Type B pancreatic cell (in vitro differentiated cells): Measurements from ENCODE around the gene UFSP1. TPM values are rescaled to one million over a fixed set of nuclear protein-coding genes. Genes with fewer than 3 reads are reported as not detected.
A peak's percentile ranks its signal among the peaks of the same experiment; 100 is the strongest.

Experiments
- DNase-seq: peaks from one replicate; pipeline ENCODE4 v3.0.0; 2021; ENCODE audit warnings: mixed read lengths; ENCODE audit not compliant: unreplicated experiment; ENCODE audit errors: extremely low spot score
- H3K27ac Mint-ChIP-seq: 2 replicates; pipeline ENCODE4 v1.8.0; 2021; ENCODE audit warnings: mild to moderate bottlenecking, mixed read lengths
- H3K27me3 Mint-ChIP-seq: 2 replicates; pipeline ENCODE4 v1.8.0; 2021; ENCODE audit warnings: mixed read lengths
- H3K36me3 Mint-ChIP-seq: 2 replicates; pipeline ENCODE4 v1.8.0; 2021; ENCODE audit warnings: mixed read lengths
- H3K4me1 Mint-ChIP-seq: one replicate; pipeline ENCODE4 v1.8.0; 2021; ENCODE audit warnings: mixed read lengths; ENCODE audit not compliant: unreplicated experiment
- H3K4me3 Mint-ChIP-seq: 2 replicates; pipeline ENCODE4 v1.8.0; 2021; ENCODE audit warnings: mild to moderate bottlenecking, mixed read lengths
- H3K9me3 Mint-ChIP-seq: 2 replicates; pipeline ENCODE4 v1.8.0; 2021; ENCODE audit warnings: mixed read lengths
- CTCF ChIP-seq: fragments of 200-600 bp; sonication (generic); conservative IDR thresholded peaks from 2 replicates; pipeline ENCODE4 v1.5.0; 2021; ENCODE audit warnings: antibody characterized with exemption, mild to moderate bottlenecking
- total RNA-seq: library from RNA; stranded (reverse); gene quantifications from 2 replicates; pipeline ENCODE4 v1.2.1, GENCODE V29; 2021; ENCODE audit warnings: low replicate concordance

Gene UFSP1
- total RNA-seq, 1 donor from 2014 or later: 6.3 TPM

DNA sequence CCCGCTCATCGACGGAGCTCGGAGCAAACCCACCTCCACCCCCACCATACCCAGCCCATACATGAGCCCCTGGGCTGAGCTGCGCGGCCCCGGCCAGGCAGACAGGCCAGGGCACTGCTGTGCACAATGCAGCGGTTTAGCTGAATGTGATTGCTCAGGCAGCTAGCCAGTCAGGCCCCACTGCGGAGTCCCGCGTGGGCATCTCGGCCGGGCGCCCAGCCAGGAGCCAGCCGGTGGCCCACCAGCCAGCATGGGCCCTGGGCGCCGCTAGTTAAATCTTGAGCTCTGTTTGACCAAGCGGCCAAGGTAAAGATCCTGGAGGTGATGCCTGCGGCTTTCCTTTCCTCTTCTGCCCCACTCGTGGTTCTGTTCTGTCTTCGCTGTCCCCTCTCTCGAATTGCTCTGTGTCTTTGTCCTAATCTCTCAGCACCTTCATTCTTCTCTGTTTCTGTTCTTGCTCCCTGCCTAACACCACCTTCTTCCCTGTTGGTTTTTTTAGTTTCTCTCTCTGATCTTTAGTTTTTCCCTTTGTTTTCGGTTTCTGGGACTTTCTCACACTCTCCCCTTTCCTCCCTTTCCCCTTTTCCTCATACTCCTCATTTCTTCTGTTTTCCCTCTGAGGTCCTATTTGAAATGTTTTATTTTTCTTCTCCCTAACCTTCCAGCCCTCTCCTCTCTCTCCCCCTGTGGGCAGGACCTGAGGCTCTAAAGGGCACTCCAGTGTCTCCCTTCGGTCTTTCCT is 6.6 kb downstream of the UFSP1 start:
- no peak for DNase-seq
- Mint-ChIP-seq H3K27ac (peak overlapping the region; percentile 70), H3K9me3 (no peaks in the 10 kb centered on the region), H3K4me3 (no peak overlapping the region), H3K4me1 (peaks cover 42% of the 10 kb centered on the region), H3K36me3 (peaks cover 50% of the 10 kb centered on the region), H3K27me3 (no peaks in the 10 kb centered on the region)
- no peak for TF ChIP-seq CTCF

- no peak for TF ChIP-seq CTCF
- H3K4me3 Mint-ChIP-seq: no peak overlapping the region
Measured at GRCh38 chr7:100882201-100882600, 7.3 kb downstream of the UFSP1 start.

GRCh38 chr7:100881136-100881535 is 8.4 kb downstream of the UFSP1 start:
- H3K36me3 Mint-ChIP-seq: peaks cover 44% of the 10 kb centered on the region
- TF ChIP-seq CTCF: no peak
- peaks cover 37% of the 10 kb centered on the region for H3K4me1 Mint-ChIP-seq
- H3K9me3 Mint-ChIP-seq: no peaks in the 10 kb centered on the region
- H3K27ac Mint-ChIP-seq: no peak overlapping the region
- no peak for DNase-seq
- no peaks in the 10 kb centered on the region for H3K27me3 Mint-ChIP-seq
- no peak overlapping the region for H3K4me3 Mint-ChIP-seq

More at GRCh38 chr7:100882201-100882600, 7.3 kb downstream of the UFSP1 start:
- H3K27me3 Mint-ChIP-seq: no peaks in the 10 kb centered on the region
- no peaks in the 10 kb centered on the region for H3K9me3 Mint-ChIP-seq
- H3K36me3 Mint-ChIP-seq: peaks cover 45% of the 10 kb centered on the region
- DNase-seq: no peak
- no peak overlapping the region for H3K27ac Mint-ChIP-seq
- H3K4me1 Mint-ChIP-seq: peaks cover 34% of the 10 kb centered on the region

- H3K27me3 Mint-ChIP-seq: no peaks in the 10 kb centered on the region
- H3K9me3 Mint-ChIP-seq: no peaks in the 10 kb centered on the region
- peaks cover 41% of the 10 kb centered on the region for H3K36me3 Mint-ChIP-seq
- peak overlapping the region; percentile 56 for H3K27ac Mint-ChIP-seq
- no peak overlapping the region for H3K4me3 Mint-ChIP-seq
- TF ChIP-seq CTCF: no peak
- H3K4me1 Mint-ChIP-seq: peaks cover 36% of the 10 kb centered on the region
- DNase-seq: no peak
Measured at GRCh38 chr7:100880645-100881044, 8.9 kb downstream of the UFSP1 start.

- no peak for DNase-seq
- H3K27me3 Mint-ChIP-seq: no peaks in the 10 kb centered on the region
- no peak for TF ChIP-seq CTCF
- no peaks in the 10 kb centered on the region for H3K9me3 Mint-ChIP-seq
- peak overlapping the region; percentile 1 for H3K4me3 Mint-ChIP-seq
- H3K27ac Mint-ChIP-seq: peak overlapping the region; percentile 52
- peaks cover 41% of the 10 kb centered on the region for H3K36me3 Mint-ChIP-seq
- peaks cover 37% of the 10 kb centered on the region for H3K4me1 Mint-ChIP-seq
Measured at GRCh38 chr7:100879685-100880261, 9.7 kb downstream of the UFSP1 start.
